IMR-90 (cell line): ENCODE results near the gene IL4.

Source experiments
- BHLHE40 ChIP-seq: fragments of 150-350 bp; IDR thresholded peaks from 2 replicates; pipeline ENCODE4 v1.6.1; 2016; ENCODE audit warnings: mild to moderate bottlenecking, low read depth, low read length
- CHD1 ChIP-seq: IDR thresholded peaks from 2 replicates; pipeline ENCODE4 v1.6.1; 2012; ENCODE audit warnings: low read depth, low read length, improper control_type of control experiment
- FOS ChIP-seq: fragments of 150-350 bp; IDR thresholded peaks from 2 replicates; pipeline ENCODE4 v1.6.1; 2016; ENCODE audit warnings: low read depth, low read length
- MAFK ChIP-seq: IDR thresholded peaks from 2 replicates; pipeline ENCODE4 v1.6.1; 2012; ENCODE audit warnings: low read depth, low read length, improper control_type of control experiment
- MAZ ChIP-seq: IDR thresholded peaks from 2 replicates; pipeline ENCODE4 v1.6.1; 2012; ENCODE audit warnings: low read depth, mild to moderate bottlenecking, low read length, improper control_type of control experiment, moderate library complexity, borderline replicate concordance
- MXI1 ChIP-seq: IDR thresholded peaks from 2 replicates; pipeline ENCODE4 v1.6.1; 2012; ENCODE audit warnings: low read depth, mild to moderate bottlenecking, low read length, moderate library complexity, borderline replicate concordance
- POLR2A ChIP-seq: IDR thresholded peaks from 2 replicates; pipeline ENCODE4 v1.6.1; 2012; ENCODE audit warnings: mild to moderate bottlenecking, low read depth, low read length
- RAD21 ChIP-seq: IDR thresholded peaks from 2 replicates; pipeline ENCODE4 v1.6.1; 2012; ENCODE audit warnings: low read length, improper control_type of control experiment
- TF ChIP-seq, protein P1 (sequence below): conservative IDR thresholded peaks from 2 replicates; pipeline ENCODE4 v1.5.1; 2012; ENCODE audit warnings: mild to moderate bottlenecking, low read depth, low read length, improper control_type of control experiment
- TF ChIP-seq, protein P2 (sequence below): fragments of 150-350 bp; IDR thresholded peaks from 2 replicates; pipeline ENCODE4 v1.6.1; 2016; ENCODE audit warnings: low read depth, mild to moderate bottlenecking, low read length, moderate library complexity, borderline replicate concordance

GRCh38 chr5:132673488-132673887 lies 301 bp upstream of the IL4 start:
- TF ChIP-seq, protein P1, sequence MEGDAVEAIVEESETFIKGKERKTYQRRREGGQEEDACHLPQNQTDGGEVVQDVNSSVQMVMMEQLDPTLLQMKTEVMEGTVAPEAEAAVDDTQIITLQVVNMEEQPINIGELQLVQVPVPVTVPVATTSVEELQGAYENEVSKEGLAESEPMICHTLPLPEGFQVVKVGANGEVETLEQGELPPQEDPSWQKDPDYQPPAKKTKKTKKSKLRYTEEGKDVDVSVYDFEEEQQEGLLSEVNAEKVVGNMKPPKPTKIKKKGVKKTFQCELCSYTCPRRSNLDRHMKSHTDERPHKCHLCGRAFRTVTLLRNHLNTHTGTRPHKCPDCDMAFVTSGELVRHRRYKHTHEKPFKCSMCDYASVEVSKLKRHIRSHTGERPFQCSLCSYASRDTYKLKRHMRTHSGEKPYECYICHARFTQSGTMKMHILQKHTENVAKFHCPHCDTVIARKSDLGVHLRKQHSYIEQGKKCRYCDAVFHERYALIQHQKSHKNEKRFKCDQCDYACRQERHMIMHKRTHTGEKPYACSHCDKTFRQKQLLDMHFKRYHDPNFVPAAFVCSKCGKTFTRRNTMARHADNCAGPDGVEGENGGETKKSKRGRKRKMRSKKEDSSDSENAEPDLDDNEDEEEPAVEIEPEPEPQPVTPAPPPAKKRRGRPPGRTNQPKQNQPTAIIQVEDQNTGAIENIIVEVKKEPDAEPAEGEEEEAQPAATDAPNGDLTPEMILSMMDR, result no peak
- TF ChIP-seq POLR2A (no peak), MXI1 (no peak), RAD21 (no peak), MAZ (no peak), MAFK (no peak), BHLHE40 (no peak), CHD1 (no peak), FOS (no peak)
- TF ChIP-seq, protein P2, sequence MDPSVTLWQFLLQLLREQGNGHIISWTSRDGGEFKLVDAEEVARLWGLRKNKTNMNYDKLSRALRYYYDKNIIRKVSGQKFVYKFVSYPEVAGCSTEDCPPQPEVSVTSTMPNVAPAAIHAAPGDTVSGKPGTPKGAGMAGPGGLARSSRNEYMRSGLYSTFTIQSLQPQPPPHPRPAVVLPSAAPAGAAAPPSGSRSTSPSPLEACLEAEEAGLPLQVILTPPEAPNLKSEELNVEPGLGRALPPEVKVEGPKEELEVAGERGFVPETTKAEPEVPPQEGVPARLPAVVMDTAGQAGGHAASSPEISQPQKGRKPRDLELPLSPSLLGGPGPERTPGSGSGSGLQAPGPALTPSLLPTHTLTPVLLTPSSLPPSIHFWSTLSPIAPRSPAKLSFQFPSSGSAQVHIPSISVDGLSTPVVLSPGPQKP, result no peak
